ENCODE data around the gene L2HGDH.

DNA sequence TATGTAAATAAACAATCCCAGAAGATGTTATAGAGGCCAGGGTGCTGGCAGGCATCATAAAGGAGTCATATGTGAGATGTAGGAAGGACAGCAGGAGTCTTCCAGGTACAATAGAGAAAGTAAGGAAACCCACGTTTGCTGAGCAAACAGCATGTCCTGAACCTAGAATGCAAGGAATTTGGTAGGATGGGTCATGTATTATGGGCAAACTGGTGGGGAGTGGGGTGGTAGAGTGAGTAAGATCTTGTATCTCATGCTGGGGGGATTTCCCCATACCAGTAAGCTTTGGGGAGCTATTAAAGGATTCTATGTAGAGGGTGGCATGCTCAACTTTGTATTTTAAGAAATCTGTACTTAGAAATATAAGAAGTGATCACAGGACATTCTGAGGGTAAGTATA is 43.7 kb upstream of the L2HGDH start:
- TF ChIP-seq, protein P1, sequence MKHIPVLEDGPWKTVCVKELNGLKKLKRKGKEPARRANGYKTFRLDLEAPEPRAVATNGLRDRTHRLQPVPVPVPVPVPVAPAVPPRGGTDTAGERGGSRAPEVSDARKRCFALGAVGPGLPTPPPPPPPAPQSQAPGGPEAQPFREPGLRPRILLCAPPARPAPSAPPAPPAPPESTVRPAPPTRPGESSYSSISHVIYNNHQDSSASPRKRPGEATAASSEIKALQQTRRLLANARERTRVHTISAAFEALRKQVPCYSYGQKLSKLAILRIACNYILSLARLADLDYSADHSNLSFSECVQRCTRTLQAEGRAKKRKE (CRISPR knock-in tag; IDR thresholded peaks at IDR 0.05; ENCODE audit: low read depth): no peak
- TF ChIP-seq, protein P2, sequence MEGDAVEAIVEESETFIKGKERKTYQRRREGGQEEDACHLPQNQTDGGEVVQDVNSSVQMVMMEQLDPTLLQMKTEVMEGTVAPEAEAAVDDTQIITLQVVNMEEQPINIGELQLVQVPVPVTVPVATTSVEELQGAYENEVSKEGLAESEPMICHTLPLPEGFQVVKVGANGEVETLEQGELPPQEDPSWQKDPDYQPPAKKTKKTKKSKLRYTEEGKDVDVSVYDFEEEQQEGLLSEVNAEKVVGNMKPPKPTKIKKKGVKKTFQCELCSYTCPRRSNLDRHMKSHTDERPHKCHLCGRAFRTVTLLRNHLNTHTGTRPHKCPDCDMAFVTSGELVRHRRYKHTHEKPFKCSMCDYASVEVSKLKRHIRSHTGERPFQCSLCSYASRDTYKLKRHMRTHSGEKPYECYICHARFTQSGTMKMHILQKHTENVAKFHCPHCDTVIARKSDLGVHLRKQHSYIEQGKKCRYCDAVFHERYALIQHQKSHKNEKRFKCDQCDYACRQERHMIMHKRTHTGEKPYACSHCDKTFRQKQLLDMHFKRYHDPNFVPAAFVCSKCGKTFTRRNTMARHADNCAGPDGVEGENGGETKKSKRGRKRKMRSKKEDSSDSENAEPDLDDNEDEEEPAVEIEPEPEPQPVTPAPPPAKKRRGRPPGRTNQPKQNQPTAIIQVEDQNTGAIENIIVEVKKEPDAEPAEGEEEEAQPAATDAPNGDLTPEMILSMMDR (IDR thresholded peaks at IDR 0.05): no peak
- TF ChIP-seq RAD21 (conservative IDR thresholded peaks at IDR 0.05 in 1 of 2, IDR thresholded peaks at IDR 0.05 in 1 of 2) (no peak), ESRRA (IDR thresholded peaks at IDR 0.05; ENCODE audit: borderline replicate concordance, low read length) (no peak)
